Measurements from ENCODE around the gene PEX12. TPM values are rescaled to one million over a fixed set of nuclear protein-coding genes. Genes with fewer than 3 reads are reported as not detected.

The PEX12 gene
- total and polyA plus RNA-seq, 9 of the 15 experiments (the other 6 are each of a cell fraction or from before 2014, with no cell fraction given), result 4.0 to 12.4 (median 6.4) TPM

DNA sequence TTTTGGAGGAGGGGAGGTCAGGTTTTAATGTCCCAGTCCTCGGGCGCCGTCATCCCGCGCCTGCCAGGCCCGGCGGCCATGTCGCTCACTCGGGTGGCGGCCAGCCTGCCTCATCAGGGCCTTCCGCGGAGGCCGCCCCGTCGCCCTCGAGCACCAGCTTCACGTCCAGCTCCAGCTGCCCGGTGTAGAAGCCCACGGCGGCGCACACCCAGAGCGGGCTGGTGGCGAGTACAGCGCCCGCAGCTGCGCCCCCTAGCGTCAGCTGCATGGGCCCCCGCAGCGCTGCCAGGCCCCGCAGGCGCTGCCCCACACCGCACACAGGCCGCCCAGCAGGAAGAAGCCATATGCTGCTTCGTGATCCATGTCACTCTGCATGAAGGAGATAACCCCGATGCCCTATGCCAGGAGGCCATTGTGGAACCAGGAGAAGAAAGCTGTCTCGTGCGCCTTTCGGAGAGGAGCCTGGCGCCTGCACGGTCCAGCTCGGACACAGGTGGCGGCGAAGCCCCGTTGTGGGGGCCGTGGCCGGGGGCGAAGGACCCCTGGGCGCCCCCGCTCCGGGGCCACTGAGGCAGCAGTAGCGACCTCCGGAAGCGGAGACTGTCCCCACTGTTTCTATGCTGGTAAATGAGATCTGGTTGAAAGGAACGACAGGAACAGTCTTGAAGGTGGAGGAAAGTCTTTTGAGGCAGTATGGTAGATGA is 18.3 kb upstream of the PEX12 start (continued):
- TF ChIP-seq, protein P1, sequence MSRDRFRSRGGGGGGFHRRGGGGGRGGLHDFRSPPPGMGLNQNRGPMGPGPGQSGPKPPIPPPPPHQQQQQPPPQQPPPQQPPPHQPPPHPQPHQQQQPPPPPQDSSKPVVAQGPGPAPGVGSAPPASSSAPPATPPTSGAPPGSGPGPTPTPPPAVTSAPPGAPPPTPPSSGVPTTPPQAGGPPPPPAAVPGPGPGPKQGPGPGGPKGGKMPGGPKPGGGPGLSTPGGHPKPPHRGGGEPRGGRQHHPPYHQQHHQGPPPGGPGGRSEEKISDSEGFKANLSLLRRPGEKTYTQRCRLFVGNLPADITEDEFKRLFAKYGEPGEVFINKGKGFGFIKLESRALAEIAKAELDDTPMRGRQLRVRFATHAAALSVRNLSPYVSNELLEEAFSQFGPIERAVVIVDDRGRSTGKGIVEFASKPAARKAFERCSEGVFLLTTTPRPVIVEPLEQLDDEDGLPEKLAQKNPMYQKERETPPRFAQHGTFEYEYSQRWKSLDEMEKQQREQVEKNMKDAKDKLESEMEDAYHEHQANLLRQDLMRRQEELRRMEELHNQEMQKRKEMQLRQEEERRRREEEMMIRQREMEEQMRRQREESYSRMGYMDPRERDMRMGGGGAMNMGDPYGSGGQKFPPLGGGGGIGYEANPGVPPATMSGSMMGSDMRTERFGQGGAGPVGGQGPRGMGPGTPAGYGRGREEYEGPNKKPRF (IDR thresholded peaks at IDR 0.05; ENCODE audit: low read depth, low read length), result no peak
- no peak for TF ChIP-seq NONO (IDR thresholded peaks at IDR 0.05; ENCODE audit: low read depth in 2 of 2, low read length in 1 of 2)
- TF ChIP-seq ZNF41 (CRISPR knock-in tag; conservative IDR thresholded peaks at IDR 0.05), result no peak
- TF ChIP-seq HDAC6 (IDR thresholded peaks at IDR 0.05; ENCODE audit: low read depth, low read length), result no peak
- TF ChIP-seq IFI16 (CRISPR knock-in tag; IDR thresholded peaks at IDR 0.05), result no peak
- no peak for TF ChIP-seq ESRRB (CRISPR knock-in tag; IDR thresholded peaks at IDR 0.05; ENCODE audit: borderline replicate concordance)
- TF ChIP-seq KHSRP (IDR thresholded peaks at IDR 0.05), result no peak
- TF ChIP-seq MCM3 (IDR thresholded peaks at IDR 0.05), result no peak
- TF ChIP-seq RAD21 (CRISPR knock-in tag; conservative IDR thresholded peaks at IDR 0.05 in 1 of 2, IDR thresholded peaks at IDR 0.05 in 1 of 2), result no peak
- no peak for TF ChIP-seq ZNF124 (CRISPR knock-in tag; IDR thresholded peaks at IDR 0.05)
- no peak for TF ChIP-seq ZNF354B (CRISPR knock-in tag; IDR thresholded peaks at IDR 0.05)
- TF ChIP-seq SOX6 (IDR thresholded peaks at IDR 0.05), result no peak
- TF ChIP-seq BMI1 (IDR thresholded peaks at IDR 0.05; ENCODE audit: low read length), result no peak
- peak; percentile 61 for TF ChIP-seq POLR2AphosphoS5 (IDR thresholded peaks at IDR 0.05; ENCODE audit: control insufficient read depth, insufficient read depth, low read depth, low read length)
- TF ChIP-seq POLR2G (IDR thresholded peaks at IDR 0.05; ENCODE audit: low read depth, low read length), result peak; percentile 74
- TF ChIP-seq POLR2A (conservative IDR thresholded peaks at IDR 0.05), result 0 out of 2 replicates have a peak, but pooled peaks have one; percentile 8
- TF ChIP-seq, protein P2, sequence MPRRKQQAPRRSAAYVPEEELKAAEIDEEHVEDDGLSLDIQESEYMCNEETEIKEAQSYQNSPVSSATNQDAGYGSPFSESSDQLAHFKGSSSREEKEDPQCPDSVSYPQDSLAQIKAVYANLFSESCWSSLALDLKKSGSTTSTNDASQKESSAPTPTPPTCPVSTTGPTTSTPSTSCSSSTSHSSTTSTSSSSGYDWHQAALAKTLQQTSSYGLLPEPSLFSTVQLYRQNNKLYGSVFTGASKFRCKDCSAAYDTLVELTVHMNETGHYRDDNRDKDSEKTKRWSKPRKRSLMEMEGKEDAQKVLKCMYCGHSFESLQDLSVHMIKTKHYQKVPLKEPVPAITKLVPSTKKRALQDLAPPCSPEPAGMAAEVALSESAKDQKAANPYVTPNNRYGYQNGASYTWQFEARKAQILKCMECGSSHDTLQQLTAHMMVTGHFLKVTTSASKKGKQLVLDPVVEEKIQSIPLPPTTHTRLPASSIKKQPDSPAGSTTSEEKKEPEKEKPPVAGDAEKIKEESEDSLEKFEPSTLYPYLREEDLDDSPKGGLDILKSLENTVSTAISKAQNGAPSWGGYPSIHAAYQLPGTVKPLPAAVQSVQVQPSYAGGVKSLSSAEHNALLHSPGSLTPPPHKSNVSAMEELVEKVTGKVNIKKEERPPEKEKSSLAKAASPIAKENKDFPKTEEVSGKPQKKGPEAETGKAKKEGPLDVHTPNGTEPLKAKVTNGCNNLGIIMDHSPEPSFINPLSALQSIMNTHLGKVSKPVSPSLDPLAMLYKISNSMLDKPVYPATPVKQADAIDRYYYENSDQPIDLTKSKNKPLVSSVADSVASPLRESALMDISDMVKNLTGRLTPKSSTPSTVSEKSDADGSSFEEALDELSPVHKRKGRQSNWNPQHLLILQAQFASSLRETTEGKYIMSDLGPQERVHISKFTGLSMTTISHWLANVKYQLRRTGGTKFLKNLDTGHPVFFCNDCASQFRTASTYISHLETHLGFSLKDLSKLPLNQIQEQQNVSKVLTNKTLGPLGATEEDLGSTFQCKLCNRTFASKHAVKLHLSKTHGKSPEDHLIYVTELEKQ (CRISPR knock-in tag; IDR thresholded peaks at IDR 0.05), result no peak
- TF ChIP-seq, protein P3, sequence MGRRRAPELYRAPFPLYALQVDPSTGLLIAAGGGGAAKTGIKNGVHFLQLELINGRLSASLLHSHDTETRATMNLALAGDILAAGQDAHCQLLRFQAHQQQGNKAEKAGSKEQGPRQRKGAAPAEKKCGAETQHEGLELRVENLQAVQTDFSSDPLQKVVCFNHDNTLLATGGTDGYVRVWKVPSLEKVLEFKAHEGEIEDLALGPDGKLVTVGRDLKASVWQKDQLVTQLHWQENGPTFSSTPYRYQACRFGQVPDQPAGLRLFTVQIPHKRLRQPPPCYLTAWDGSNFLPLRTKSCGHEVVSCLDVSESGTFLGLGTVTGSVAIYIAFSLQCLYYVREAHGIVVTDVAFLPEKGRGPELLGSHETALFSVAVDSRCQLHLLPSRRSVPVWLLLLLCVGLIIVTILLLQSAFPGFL (CRISPR knock-in tag; IDR thresholded peaks at IDR 0.05), result no peak

Data from K562 (cell line).